ENCODE data around the gene GYPC. TPM values are rescaled to one million over a fixed set of nuclear protein-coding genes. Genes with fewer than 3 reads are reported as not detected.

GYPC gene
- total RNA-seq, 6 experiments from 2014 or later, result 2.9 to 17.2 (median 8.1) TPM

GRCh38 chr2:126696644-126697520 lies 40.9 kb downstream of the GYPC start:
- DNase-seq (no peak), ATAC-seq (no peak)
- no peaks in the 10 kb centered on the region for H3K27me3 ChIP-seq
- no peaks in the 10 kb centered on the region for H3K4me1 ChIP-seq
- intact Hi-C loops (cut with DNase I), result no loop called here
- H3K4me3 ChIP-seq, result no peak overlapping the region
- TF ChIP-seq CTCF (IDR thresholded peaks at IDR 0.05), result no peak
- TF ChIP-seq POLR2A (IDR thresholded peaks at IDR 0.05), result no peak
- H3K36me3 ChIP-seq, result peaks cover 0 to 3% (median 0%) of the 10 kb centered on the region in 4 donors
- 39% methylated on average over 5 of the region's 15 CpGs for WGBS (ENCODE audit: insufficient coverage, low coverage, low lambda C conversion rate, missing lambda C conversion rate)
- H3K27ac ChIP-seq, result no peak overlapping the region
- H3K9me3 ChIP-seq, result no peaks in the 10 kb centered on the region

- TF ChIP-seq POLR2A (IDR thresholded peaks at IDR 0.05), result no peak
- TF ChIP-seq CTCF (IDR thresholded peaks at IDR 0.05), result no peak
- Histone ChIP-seq H3K27ac (no peak overlapping the region), H3K4me3 (no peak overlapping the region), H3K36me3 (peaks cover 0 to 3% (median 0%) of the 10 kb centered on the region in 4 donors), H3K4me1 (no peaks in the 10 kb centered on the region), H3K27me3 (no peaks in the 10 kb centered on the region), H3K9me3 (no peaks in the 10 kb centered on the region)
- WGBS (ENCODE audit: insufficient coverage, low coverage, low lambda C conversion rate, missing lambda C conversion rate), result 43% methylated on average over 2 of the region's 2 CpGs
- intact Hi-C loops (cut with DNase I), result no loop called here
- DNase-seq (no peak), ATAC-seq (no peak)
These were observed 42.4 kb downstream of the GYPC start for GRCh38 chr2:126698376-126698775.

- TF ChIP-seq POLR2A (IDR thresholded peaks at IDR 0.05) (no peak), CTCF (IDR thresholded peaks at IDR 0.05) (no peak)
- intact Hi-C loops (cut with DNase I), result no loop called here
- WGBS (ENCODE audit: insufficient coverage, low coverage, low lambda C conversion rate, missing lambda C conversion rate), result no CpG with 5 or more reads among the region's 2 CpGs
- Histone ChIP-seq H3K4me1 (no peaks in the 10 kb centered on the region), H3K27me3 (no peaks in the 10 kb centered on the region), H3K9me3 (no peaks in the 10 kb centered on the region), H3K36me3 (peaks cover 0 to 3% (median 0%) of the 10 kb centered on the region in 4 donors), H3K27ac (no peak overlapping the region), H3K4me3 (no peak overlapping the region)
- ATAC-seq, result no peak
- DNase-seq, result no peak
These were observed 43.1 kb downstream of the GYPC start for GRCh38 chr2:126699018-126699417.

- TF ChIP-seq POLR2A (IDR thresholded peaks at IDR 0.05) (no peak), CTCF (IDR thresholded peaks at IDR 0.05) (no peak)
- no peak overlapping the region for H3K4me3 ChIP-seq
- H3K27ac ChIP-seq, result no peak overlapping the region
- no peak for DNase-seq
- ATAC-seq, result no peak
- H3K27me3 ChIP-seq, result no peaks in the 10 kb centered on the region
- WGBS (ENCODE audit: insufficient coverage, low coverage, low lambda C conversion rate, missing lambda C conversion rate), result 57% methylated on average over 4 of the region's 4 CpGs
- H3K9me3 ChIP-seq, result no peaks in the 10 kb centered on the region
- no peaks in the 10 kb centered on the region for H3K4me1 ChIP-seq
- intact Hi-C loops (cut with DNase I), result no loop called here
- peaks cover 0 to 3% (median 0%) of the 10 kb centered on the region in 4 donors for H3K36me3 ChIP-seq
These were observed 44.0 kb downstream of the GYPC start for GRCh38 chr2:126699716-126700581.
